GM11168 (cell line): ENCODE results near the gene THRB.

Source experiments
- in situ Hi-C: fragments of 300-500 bp; cut with MboI; formaldehyde crosslinking; loops from one replicate; pipeline ENCODE4 v1.12.0; 2022; ENCODE audit warnings: low sequenced_read_pairs; ENCODE audit not compliant: unreplicated experiment

The THRB gene

DNA sequence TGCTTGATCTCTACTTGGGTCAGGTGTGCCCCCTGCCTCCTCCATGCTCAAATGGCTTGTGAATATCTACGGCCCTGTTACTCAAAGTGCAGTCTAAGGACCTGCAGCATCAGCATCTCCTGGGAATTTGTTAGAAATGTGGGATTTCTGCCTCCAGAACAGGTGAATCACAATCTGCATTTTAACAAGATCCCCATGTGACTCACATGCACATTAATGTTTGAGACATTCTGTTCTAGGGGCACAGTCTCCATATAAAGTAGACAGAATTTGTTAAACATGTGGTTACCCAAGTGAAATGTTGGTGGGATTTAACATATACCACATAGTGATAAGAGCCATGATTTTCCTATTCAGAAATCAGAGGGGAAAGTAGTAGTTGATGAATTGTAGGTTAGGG, 293.3 kb downstream of the THRB start:
- in situ Hi-C loops, result no loop called here

DNA sequence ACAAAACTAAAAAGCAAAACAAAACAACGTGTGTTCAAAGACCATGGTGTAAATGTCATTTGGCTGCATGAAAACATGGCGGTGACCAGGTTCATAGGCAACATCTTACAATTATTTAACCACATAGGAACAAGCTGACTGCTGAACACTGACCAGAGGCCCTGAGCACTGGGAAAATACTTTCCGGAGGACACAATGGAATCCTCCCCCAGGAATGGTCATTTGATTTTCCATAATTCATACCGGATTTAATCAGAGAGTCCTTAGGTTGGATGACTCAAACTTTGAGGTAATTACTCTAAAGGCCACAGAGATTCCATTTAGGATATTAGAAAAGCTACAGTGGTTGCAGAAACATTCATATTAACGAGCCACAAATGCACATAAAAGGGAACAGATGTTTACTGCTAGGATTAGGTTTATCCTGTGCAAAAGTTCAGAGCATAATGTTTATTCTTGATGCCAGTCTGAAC, 294.8 kb downstream of the THRB start:
- in situ Hi-C loops, result no loop called here

DNA sequence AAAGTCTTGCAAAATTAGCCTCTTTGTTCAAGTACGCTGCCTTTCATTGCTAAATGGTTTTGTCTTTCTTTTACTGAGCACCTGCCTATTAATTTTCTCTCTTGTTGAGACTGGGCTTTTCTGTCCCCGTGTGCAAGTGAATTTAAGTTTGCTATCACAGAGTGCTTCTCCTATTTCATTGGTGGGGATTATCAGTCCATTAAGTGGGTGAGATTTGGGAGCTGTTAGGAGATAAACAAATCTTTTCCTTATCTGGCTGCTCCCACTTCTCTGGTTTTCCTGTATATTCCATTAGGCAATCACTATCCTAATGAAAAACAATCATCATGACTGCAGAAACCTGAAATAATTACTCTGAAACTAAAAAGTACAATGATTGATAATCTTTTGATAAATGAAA, 295.4 kb downstream of the THRB start:
- in situ Hi-C loops, result no loop called here

DNA sequence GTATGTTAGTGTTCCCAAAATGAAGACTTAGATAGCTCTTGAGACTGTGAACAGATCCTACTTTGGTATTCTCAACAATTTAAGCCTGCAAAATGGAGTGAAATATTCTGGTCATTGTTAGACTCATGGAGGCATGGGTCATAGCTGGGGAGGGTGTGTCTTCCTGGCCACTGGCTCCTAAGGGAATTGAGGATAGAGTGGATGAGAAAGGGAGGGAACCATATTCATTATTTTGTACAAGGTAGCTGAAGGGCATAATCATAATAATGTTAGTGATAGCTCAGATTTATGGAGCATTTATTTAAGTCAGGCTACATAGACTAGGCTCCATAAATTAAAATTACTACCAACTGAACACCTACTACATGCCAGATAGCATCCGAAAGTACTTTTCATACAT, 295.9 kb downstream of the THRB start:
- in situ Hi-C loops, result no loop called here

DNA sequence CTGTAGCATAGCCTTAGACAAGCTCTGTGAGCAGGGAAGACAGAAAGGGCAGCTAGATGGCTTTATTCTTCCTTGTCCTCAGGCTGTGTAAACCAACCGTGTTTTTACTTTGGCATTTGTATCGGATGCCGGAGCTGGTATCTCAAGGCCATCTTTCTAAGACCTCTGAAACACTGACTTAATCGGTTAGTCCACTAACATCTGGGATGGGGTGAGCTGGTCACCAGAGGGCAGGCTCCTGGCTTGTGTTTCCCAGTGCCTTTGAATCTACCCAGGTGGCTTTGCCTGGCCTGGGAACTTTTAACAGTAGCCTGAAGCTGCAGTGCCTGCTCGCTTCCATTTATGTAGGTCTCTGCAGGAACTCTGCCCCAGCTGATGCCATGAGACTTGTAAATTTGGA, 296.8 kb downstream of the THRB start:
- in situ Hi-C loops, result no loop called here

DNA sequence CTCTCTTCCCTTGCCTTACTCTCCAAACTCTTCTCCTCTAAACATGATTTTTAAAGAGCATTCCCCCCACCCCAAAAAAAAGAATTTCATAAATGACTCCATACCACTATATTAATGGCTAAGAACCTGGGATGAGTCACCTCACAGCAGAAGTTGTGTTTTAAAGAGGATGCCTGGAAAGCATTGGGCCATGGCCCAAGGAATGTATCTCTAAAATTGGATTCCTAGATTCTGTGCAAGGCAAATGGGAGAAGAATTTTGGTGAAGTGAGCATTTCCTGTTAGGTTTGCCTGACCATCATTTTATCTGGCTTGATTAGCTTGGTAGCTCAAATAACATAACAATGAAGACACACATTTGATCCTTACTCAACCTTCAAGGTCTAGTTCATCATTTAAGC, 298.1 kb downstream of the THRB start:
- in situ Hi-C loops, result no loop called here

DNA sequence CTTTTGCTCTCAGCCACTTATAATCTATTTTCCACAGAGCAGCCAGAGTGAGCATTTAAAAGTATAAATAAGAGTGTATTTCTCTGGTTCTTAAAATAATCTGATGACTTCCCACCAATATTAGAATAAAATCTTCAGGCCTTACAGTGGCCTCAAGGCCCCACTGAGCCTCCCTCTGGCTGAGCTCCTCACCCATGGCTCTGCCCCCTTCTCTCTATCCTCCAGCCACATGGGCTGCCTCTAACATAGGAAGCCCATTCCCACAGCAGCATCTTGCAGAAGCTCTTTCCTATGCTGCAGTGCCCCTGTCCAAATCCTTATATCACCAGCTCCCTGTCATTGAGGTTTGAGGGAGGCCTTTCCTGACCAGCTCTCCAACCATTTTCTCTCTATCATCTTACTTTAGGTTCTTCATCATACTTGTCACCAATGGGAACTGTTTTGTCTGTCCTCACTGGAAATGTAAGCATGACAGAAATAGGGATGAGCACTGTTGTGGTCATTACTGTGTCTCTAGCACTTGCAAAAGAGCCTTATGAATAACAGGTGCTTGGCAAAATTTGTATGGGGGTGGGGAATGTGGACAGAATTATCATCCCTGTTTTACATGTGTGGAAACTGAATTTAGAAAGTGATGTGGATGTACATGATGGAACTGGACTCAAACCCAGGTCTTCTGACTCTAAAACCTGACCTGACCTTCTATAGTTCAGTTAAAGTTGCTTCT, 299.0 kb downstream of the THRB start:
- in situ Hi-C loops, result no loop called here

DNA sequence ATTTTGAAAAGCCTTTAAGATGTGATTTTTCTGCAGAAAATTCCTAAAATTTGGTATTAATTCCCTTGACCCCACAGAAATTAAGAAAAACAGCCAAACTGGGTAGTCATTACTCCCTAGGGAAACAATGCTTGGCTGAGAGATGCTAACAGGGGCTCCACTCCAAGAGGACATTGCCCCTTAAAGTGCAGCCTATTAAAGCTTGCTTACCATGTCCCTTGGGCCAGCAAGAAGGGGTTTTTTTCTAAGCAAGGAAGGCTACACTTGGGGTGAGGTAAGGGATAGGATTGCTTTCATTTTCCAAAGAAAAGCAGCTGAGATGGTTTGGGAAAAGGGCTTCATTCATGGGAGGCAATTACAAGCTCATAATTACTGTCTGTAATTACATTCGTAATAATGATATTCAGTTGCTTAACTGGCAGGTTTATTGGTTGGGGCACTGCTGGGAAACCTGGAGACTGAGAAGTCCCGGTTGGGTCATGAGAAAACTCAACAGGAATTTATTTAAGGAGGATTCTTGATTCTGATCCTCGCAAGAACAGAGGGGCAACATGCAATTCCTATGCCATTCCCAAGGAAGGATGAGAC, 302.1 kb downstream of the THRB start:
- in situ Hi-C loops, result no loop called here

DNA sequence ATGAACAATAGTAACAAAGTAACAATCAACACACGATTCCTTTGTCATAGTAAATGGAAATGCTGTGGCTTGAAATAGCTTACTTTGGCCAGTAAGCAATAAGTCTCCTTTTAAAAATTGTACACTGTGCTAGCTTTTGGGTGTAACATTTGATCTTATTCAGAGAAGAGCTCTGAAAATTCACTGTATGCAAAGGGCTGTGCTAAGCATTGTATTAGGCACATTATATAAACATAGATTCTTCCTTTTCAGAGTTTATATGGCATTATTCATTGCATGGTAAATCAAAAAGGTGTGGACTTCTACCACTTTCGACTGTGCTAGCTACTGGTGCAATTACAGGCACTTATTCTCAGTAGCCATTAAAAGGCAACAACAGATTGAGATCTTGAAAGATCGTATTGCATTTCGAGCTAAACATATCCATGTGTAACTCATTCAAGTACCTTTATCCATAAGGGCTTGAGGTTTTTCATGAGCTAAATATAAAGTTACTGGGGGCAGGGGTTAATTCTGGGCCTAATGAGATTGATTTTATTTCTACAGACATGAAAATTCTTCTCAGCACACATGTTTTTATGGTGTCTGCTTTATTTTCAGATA, 302.7 kb downstream of the THRB start:
- in situ Hi-C loops, result no loop called here

DNA sequence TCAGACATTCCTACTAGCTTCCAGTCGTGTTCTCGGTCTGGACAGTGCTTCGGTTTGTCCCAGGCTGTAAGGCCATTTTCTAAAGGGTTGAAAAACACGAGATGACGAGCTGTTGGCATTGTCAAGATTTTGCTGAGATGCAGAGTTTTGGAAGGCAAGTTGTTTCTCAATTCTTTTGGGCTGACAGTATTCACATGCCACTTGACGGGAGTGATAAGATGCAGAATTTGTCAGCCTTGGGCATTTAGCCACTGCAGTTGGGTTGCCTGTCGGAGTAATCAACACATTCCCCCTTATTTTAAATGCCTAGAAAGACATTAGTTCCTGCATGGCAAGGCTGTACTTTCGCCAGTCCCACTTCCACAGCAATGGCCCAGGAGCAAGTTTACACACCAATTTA, 304.4 kb downstream of the THRB start:
- in situ Hi-C loops, result no loop called here

DNA sequence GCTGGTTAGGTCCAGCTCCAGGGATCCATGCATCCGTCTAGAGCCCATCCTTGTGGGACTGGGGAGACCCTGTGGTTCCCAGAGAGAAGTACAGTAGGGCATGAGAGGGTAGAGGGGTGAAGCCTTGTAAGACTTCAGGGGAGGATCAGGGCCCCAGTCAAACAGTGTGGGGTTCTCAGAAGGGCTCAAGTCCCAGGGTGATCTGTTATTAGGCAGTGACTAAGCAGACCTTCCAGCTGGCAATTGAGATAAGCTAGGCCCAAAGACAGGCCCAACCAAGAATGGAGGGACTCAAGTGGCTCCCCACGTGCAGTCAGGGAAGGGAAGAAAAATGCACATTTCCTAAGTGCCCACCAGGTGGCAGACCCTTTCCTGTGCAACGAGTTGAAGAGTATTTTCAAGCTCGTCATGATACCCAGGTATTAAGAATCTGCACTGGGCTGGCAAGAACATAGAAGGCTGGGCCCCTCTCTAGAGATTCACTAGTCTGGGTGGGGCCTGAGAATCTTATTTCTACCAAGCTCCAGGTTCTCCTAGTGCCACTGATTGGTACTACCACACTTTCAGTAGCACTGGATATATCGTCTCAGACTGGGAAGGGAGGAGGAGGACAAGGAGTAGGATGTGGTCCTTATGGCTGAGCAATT, 308.8 kb downstream of the THRB start:
- in situ Hi-C loops, result no loop called here

DNA sequence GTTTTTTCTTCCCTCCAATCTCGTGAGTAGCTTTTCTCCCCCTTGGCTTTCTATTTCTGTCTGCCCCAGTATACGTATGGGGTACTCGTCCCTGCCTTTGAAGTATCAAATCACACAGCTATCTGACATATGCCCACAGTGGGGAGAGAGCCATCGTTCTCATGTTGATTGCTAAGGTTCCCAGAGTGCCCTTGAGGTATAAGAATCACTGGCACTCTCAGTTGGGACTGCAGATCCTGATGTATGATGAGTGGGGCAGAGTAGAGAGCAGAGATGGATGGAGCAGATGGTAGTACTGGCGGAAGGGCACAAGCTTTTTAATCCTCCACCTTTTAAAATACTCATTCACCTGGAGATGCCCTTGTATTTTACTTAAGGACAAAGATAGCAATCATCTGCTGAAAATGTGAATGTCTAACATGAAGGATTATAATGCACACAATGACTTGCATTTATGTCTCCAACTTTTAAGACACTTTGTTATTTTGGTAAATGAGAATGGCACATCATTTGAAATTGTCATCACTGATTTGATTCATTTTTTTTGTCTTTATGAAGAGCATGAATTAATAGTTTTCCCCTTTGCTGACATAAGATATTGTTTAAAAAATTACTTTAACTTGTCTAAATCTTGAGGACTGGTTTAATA, 310.0 kb downstream of the THRB start:
- in situ Hi-C loops, result no loop called here

DNA sequence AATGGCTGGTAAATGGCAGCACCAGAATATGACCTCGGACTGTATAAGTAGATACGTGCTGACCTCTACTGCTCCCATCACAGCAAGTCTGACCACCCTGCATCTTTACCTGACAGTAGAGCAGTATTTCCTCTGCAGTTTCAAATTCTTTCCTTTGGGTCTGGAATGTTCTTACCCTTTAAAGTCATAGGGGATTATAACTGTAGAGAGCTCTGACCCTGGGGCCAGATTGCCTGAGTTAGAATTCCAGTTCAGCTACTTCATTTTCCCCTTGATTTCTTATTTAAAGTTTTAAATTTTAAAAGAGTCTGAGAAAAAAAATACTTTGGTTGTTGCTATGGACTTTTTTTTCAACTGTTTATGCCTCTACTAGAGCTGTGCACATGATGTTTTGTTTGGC, 311.9 kb downstream of the THRB start:
- in situ Hi-C loops, result no loop called here

DNA sequence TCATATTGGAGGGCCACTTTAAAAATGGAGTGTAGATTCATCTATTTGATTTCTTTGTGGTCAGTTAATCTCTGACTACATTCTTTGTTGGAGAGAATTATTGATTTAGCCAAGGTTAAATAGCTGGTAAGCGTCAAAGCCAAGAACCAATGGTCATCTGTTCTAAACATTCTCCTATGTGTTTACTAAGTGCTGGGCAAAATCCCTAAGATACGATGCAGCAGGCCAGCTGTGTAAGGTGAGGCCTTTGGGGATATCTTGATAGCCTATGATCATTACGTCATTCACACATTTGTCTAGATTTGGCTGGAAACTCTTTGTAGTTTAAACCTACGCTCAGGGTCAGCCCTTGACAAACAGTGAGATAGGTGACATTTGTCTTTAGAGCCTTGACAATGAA, 313.4 kb downstream of the THRB start:
- in situ Hi-C loops, result no loop called here

DNA sequence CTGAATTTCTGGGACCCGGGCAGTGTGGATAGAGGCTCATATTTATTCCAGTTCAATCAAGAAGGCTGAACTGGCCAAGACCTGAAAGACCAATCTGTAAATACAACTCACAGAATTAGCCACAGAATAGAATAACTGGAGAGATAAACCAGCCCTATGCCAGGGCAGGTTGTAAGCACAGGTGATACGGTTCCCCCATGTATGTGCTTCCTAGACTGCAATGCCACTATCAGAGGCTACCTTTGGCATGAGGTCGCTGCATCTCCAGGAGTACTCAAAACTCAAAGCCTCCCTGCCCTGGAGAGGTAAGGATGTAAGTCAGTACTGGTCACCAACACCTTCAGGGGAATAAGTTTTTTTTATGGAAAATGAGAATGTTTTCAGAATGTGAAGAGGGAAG, 314.0 kb downstream of the THRB start:
- in situ Hi-C loops, result no loop called here

DNA sequence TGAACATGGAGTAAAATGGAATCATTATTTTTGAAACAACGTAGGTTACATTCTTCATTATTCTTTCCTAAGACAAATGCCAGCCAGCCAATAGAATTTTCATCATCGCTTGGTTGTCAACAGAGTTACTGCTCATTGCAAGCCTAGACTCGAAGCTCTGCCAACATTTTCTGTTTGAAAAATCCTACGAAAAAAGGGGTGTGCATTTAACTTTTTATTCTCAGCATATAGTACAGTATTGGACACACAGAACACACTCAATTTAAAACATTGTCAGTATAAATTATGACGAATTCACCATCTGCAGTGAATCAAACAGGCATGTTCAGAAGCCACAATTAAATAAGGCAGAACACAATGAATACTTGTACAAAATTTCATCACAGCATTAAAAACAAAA, 317.4 kb downstream of the THRB start:
- in situ Hi-C loops, result no loop called here

DNA sequence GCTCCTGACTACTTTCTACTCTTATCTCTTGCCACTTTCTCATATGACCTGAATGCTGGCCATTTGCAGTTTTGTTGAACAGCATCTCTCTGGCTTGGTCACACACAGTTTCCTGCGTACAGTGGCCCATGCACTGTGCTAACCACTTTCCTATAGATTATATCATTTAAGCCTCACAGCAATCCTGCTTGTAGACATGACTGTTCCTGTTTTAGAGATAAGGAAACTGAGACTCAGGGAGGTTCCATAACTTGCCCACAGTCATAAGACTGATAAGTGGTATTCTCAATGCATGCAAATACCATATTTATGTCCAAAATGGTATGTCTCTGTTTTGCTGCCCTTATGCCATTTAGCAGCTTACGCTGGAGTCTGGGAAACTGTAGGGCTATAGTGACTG, 320.0 kb downstream of the THRB start:
- in situ Hi-C loops, result no loop called here

DNA sequence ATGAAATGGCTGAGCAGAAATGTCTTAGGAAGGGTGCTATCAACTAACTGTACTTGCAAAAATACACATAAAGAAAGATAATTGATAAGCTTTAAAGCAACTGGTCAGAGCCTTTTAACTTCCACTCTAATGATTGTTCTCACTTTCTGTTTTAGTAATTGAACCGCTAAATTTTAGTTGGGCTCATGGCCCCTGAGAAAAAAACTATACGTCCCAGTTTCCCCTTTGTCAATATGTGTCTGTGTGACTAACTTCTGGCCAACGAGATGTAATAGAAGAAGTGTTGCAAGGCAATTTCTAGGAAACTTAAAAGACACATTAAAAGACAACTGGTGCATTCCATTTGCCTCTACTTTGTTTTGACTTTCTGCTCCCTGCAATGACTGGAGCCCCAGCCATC, 325.7 kb downstream of the THRB start:
- in situ Hi-C loops, result no loop called here

DNA sequence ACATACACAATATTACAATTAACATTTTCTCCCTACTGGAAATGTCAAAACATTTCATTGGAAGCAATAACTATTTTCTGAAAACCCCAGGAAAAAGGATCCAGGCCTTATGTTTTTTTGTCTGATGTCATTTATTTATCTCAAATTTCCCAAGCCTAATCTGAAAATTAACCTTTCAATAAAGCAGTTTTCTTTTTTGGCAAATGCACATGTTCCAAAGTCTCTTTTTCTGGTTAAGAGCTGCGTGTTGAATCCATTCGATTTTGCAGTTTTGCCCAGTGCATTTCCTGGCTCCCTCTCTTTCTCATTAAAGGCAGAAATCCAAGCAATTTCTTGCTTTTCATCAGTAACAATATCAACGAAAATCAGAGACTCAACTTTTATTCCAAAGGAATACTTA, 327.2 kb downstream of the THRB start:
- in situ Hi-C loops, result no loop called here

DNA sequence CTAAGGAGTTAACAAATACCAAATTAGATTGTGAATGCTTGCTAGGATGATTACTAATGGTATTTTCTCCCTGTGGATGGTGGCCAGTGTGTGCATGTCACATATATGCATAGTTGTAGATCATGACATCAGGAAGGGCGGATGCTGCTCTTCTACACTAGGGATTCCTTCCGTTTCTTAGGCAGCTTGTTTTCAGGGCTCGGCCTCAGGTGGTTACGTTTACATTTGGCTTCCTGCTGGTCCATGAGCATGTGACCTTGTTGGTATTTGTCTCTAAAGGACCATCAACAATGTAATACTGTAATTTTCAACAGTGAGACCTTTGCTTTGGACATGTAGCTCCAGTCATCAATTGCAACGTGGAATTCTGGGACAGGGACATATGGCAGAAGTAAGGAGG, 328.1 kb downstream of the THRB start:
- in situ Hi-C loops, result no loop called here

DNA sequence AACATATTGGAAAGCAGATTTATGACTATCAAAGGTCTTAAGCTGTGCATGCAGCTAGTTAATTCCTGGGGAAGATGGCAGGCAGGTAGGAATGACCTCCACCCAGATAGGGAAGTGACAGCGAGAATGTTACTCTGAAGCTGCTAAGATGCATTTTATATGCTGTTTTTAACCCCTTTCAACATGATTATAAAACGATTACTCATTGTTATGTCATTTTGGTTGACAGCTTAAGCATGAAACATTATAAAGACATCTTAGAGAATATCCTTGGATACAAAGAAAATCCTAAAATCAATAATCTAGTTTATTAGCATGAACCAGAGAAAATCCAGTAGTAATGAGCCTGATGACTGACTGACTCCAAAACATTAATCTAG, 329.1 kb downstream of the THRB start:
- in situ Hi-C loops, result no loop called here
